HG03439 (cell line): Measurements from ENCODE around the gene ZBTB8A.
"Not testable (repeated sequence)": the region's sequence is repeated elsewhere in the genome, so short reads cannot be mapped to it uniquely, and the experiment has no call there.

Experiments used
- ATAC-seq: cut with Tn5 transposase; IDR thresholded peaks from one replicate; pipeline ENCODE4 v1.9.1; 2021; ENCODE audit warnings: mild to moderate bottlenecking, moderate library complexity; ENCODE audit not compliant: unreplicated experiment

Gene ZBTB8A

GRCh38 chr1:32618673-32619221 is 79.5 kb downstream of the ZBTB8A start:
- ATAC-seq, result no peak

- peak; percentile 74 for ATAC-seq
These were observed 80.7 kb downstream of the ZBTB8A start for GRCh38 chr1:32619701-32620485.

DNA sequence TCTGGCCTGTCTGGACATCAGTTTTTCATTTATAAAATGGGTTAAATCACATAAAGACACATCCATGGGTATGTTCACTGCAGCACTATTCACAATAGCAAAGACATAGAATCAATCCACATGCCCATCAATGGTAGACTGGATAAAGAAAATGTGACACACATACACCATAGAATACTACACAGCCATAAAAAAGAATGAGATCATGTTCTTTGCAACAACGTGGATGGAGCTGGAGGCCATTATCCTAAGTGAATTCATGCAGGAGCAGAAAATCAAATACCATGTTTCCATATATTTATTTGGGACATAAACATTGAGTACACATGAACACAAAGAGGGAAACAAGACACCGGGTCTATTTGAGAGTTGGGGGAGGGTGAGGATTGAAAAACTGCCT is 83.0 kb downstream of the ZBTB8A start:
- no peak for ATAC-seq

- ATAC-seq, result no peak
These were observed 83.8 kb downstream of the ZBTB8A start for GRCh38 chr1:32622806-32623681.

GRCh38 chr1:32623775-32624174 is 84.5 kb downstream of the ZBTB8A start:
- ATAC-seq, result no peak

DNA sequence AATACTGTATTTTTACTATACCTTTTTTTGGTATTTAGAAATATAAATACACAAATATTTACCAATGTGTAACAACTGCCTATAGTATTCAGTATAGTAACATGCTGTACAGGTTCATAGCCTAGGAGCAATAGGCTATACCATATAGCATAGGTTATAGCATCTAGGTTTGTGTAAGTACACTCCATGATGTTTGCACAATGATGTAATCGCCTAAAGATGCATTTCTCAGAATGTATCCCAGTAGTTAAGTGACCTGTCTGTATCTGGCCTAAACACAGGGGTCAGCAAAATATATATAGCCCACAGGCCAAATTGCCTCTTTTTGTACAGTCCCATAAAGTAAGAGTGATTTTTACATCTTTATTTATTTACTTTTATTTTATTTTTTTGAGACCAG is 86.9 kb downstream of the ZBTB8A start:
- ATAC-seq, result no peak

DNA sequence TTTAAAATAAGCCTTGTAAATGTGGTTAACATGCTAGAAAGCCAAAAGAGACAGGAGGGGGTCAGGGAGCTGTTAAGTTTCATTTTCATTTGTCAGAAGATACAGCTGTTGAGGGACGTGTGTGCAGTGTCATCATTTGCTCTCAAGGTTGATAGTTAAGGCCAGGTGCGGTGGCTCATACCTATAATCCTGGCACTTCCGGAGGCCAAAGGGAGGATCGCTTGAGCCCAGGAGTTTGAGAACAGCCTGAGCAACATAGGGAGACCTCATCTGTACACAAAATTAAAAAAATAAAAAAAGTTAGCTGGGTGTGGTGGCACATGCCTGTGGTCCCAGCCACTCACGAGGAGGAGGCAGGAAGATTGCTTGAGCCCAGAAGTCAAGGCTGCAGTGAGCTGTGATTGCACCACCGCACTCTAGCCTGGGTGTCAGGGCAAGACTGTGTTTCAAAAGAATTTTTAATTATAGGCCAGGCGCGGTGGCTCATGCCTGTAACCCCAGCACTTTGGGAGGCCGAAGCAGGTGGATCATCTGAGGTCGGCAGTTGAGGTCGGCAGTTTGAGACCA is 88.5 kb downstream of the ZBTB8A start:
- ATAC-seq, result no peak

DNA sequence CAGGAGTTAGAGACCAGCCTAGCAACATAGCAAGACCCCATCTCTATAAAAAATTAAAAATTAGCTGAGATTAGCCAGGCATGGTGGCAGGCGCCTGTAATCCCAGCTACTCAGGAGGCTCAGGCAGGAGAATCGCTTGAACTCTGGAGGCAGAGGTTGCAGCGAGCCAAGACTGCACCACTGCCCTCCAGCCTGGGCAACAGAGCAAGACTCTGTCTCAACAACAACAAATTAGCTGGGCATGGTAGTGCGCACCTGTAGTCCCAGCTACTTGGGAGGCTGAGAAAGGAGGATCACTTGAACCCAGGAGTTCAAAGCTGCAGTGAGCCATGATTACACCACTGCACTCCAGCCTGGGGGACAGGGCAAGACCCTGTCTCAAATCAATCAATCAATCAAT is 90.9 kb downstream of the ZBTB8A start:
- not testable (repeated sequence) for ATAC-seq

DNA sequence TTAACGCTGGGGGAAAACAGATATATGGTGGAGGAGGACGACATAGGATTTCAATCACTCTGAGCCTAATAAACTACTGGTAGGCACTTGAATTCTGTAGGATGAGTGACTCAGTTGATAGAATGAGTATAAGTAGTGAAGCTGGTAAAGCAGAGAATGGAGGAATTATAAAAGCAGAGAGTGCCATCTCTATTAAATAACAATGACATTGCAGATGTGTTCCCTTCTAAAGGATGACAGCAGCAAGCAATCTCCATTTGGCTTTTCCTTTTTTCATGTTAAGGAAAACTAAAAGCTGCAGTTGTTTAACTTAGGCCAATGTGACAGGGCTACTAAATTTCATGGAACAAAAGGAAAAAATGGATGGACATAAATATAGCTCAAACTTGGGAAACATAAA is 93.6 kb downstream of the ZBTB8A start:
- ATAC-seq, result no peak

GRCh38 chr1:32635508-32636277 is 96.5 kb downstream of the ZBTB8A start:
- ATAC-seq, result no peak

- ATAC-seq, result no peak
These were observed 97.9 kb downstream of the ZBTB8A start for GRCh38 chr1:32636914-32637645.

DNA sequence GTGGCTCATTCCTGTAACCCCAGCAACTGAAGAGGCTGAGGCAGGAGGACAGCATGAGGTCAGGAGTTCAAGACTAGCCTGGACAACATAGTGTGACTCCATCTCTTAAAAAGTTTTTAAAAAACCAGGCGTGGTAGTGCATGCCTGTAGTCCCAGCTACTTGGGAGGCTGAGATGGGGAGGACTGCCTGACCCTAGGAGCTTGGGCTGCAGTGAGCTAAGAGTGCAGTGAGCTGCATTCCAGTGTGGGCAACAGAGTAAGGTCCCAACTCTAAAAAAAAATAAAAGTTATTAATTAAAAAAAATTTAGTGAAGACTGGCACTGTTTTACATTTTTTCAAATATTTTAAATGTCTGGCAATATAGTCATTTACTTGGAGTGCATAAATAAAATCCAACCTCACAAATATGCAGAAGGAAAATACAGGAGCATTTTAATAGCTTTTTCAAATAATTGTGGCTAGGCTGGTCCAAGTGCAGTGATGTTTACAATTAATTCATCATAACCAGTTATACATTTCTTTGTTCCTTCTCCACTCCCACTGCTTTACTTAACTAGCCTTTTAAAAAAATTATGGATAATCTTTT is 100.4 kb downstream of the ZBTB8A start:
- ATAC-seq, result no peak

- ATAC-seq, result not testable (repeated sequence)
These were observed 103.1 kb downstream of the ZBTB8A start for GRCh38 chr1:32642292-32642827.

- ATAC-seq, result no peak
These were observed 105.2 kb downstream of the ZBTB8A start for GRCh38 chr1:32644426-32644825.

DNA sequence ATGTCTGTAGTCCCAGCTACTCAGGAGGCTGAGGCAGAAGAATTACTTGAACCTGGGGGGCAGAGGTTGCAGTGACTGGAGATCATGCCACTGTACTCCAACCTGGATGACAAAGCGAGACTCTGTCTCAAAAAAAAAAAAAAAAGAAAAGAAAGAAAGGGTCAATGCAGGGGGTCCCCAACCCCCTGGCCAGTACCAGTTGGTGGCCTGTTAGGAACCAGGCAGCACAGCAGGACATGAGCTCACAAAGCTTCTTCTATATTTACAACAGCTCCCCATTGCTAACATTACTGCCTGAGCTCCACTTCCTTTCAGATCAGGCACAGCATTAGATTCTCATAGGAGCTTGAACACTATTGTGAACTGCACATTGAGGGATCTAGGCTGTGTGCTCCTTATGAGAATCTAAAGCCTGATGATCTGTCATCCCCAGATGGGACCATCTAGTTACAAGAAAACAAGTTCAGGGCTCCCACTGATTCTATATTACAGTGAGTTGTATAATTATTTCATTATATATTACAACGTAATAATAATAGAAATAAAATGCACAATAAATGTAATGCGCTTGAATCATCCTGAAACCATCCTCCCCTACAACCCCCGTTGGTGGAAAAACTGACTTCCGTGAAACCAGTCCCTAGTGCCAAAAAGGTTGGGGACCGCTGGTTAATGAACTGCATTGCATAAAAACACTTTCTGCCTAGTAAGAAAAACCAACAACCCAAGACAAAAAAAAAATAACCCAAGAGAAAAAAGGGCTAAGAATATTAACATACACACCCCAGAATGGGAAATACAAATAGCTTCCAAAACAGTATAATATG is 108.3 kb downstream of the ZBTB8A start:
- no peak for ATAC-seq

GRCh38 chr1:32650248-32650751 is 111.1 kb downstream of the ZBTB8A start, which contains the start of gene ZBTB8OS:
Gene ZBTB8OS (minus strand): TSS chr1:32650550. CDS start chr1:32650529, 21 bp downstream.
- peak; percentile 75 for ATAC-seq

GRCh38 chr1:32650752-32651460 is 111.7 kb downstream of the ZBTB8A start, which contains the start of gene RBBP4:
Gene RBBP4 (plus strand): TSS chr1:32651208. CDS start chr1:32651307, 99 bp downstream.
- peak; percentile 73 for ATAC-seq
